ENCODE data around the gene ABLIM2.

ABLIM2 gene

GRCh38 chr4:8081621-8082516 lies 76.7 kb downstream of the ABLIM2 start:
- DNase-seq = no peak

GRCh38 chr4:8081171-8081570 lies 77.4 kb downstream of the ABLIM2 start:
- no peak for DNase-seq

GRCh38 chr4:8080754-8081065 lies 77.9 kb downstream of the ABLIM2 start:
- no peak for DNase-seq

GRCh38 chr4:8079916-8080753 lies 78.5 kb downstream of the ABLIM2 start:
- DNase-seq = no peak

GRCh38 chr4:8079031-8079885 lies 79.4 kb downstream of the ABLIM2 start:
- DNase-seq = no peak

GRCh38 chr4:8078610-8079015 lies 80.0 kb downstream of the ABLIM2 start:
- no peak for DNase-seq

- no peak for DNase-seq
Observed at GRCh38 chr4:8078109-8078494, 80.5 kb downstream of the ABLIM2 start.

- DNase-seq = no peak
Observed at GRCh38 chr4:8077181-8078108, 81.2 kb downstream of the ABLIM2 start.

GRCh38 chr4:8076023-8076422 lies 82.6 kb downstream of the ABLIM2 start:
- DNase-seq = no peak

GRCh38 chr4:8073206-8073863 lies 85.3 kb downstream of the ABLIM2 start:
- DNase-seq = no peak

- no peak for DNase-seq
Observed at GRCh38 chr4:8072235-8072968, 86.2 kb downstream of the ABLIM2 start.

GRCh38 chr4:8071766-8072165 lies 86.8 kb downstream of the ABLIM2 start:
- no peak for DNase-seq

GRCh38 chr4:8070736-8071718 lies 87.6 kb downstream of the ABLIM2 start:
- no peak for DNase-seq

GRCh38 chr4:8069102-8069752 lies 89.4 kb downstream of the ABLIM2 start:
- no peak for DNase-seq

GRCh38 chr4:8067945-8068896 lies 90.4 kb downstream of the ABLIM2 start:
- DNase-seq = no peak

GRCh38 chr4:8067274-8067936 lies 91.2 kb downstream of the ABLIM2 start:
- no peak for DNase-seq

GRCh38 chr4:8066336-8066931 lies 92.2 kb downstream of the ABLIM2 start:
- no peak for DNase-seq

Measured in CD4-positive, alpha-beta T cell treated with Interleukin-12 subunit alpha and Interleukin-12 subunit beta, for 1 hour (primary cell).